Activated CD8-positive, alpha-beta T cell treated with anti-CD3 and anti-CD28 coated beads, Interleukin-2, amount 10 ng/mL, durations not matched to agents 7 days and 5 days (primary cell): ENCODE data around the gene MALSU1. TPM values are rescaled to one million over a fixed set of nuclear protein-coding genes. Genes with fewer than 3 reads are reported as not detected.
A peak's percentile ranks its signal among the peaks of the same experiment; 100 is the strongest.

ENCODE experiments used
- ATAC-seq: fragments of 150-1000 bp; cut with Tn5 transposase; one replicate; pipeline ENCODE4 v1.10.0; 2021; ENCODE audit warnings: moderate library complexity
- CTCF ChIA-PET: fragments of 350-600 bp; sonication (Branson Sonifier 250); formaldehyde crosslinking; loops from one replicate; lab custom pipeline; 2021; ENCODE audit warnings: antibody characterized with exemption; lab: Charles Lee
- POLR2A ChIA-PET: fragments of 350-600 bp; sonication (Branson Sonifier 250); formaldehyde crosslinking; loops from one replicate; lab custom pipeline; 2021; ENCODE audit warnings: antibody characterized with exemption; lab: Charles Lee
- DNase-seq: peaks from one replicate; pipeline ENCODE4 v3.0.0-alpha.2; 2020
- H3K27ac Mint-ChIP-seq: one replicate; pipeline ENCODE4 v1.8.0; 2021; ENCODE audit warnings: mild to moderate bottlenecking, mixed read lengths
- H3K27me3 Mint-ChIP-seq: one replicate; pipeline ENCODE4 v1.8.0; 2021; ENCODE audit warnings: low read depth, mixed read lengths
- H3K36me3 Mint-ChIP-seq: one replicate; pipeline ENCODE4 v1.8.0; 2021; ENCODE audit warnings: low read depth, mixed read lengths
- H3K4me1 Mint-ChIP-seq: one replicate; pipeline ENCODE4 v1.8.0; 2021; ENCODE audit warnings: low read depth, mixed read lengths
- H3K4me3 Mint-ChIP-seq: one replicate; pipeline ENCODE4 v1.8.0; 2021; ENCODE audit warnings: mild to moderate bottlenecking, mixed read lengths
- H3K9me3 Mint-ChIP-seq: one replicate; pipeline ENCODE4 v1.8.0; 2022; ENCODE audit warnings: mixed read lengths; ENCODE audit not compliant: insufficient read depth
- total RNA-seq, 2 experiments: library from RNA; stranded (reverse); gene quantifications; one replicate each; pipeline ENCODE4 v1.2.3, GENCODE V29; 2021

MALSU1 gene
- total RNA-seq, 2 experiments from 2014 or later = 53.3 to 55.0 TPM

DNA sequence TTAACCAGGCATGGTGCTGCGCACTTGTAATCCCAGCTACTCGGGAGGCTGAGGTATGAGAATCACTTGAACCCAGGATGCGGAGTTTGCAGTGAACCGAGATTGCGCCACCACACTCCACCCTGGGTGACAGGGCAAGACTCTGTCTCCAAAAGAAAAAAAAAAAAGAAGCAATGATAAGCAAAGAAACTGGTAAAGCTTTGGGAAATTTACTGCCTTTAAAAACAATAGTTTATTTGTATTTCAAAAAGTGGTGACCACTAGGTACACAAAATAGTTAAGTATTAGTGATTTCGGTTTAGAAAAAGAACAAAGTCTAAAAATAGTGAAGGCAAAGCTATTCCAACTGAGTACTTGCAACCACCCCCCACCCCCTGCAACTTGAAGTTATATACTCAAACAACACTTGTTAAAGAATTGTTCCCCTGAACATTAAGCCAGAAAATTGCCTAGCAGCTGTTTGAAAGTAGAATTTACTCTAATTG, 37.7 kb downstream of the MALSU1 start:
- H3K27ac Mint-ChIP-seq = no peak overlapping the region
- no peak for DNase-seq
- ATAC-seq = no peak
- H3K4me1 Mint-ChIP-seq = no peaks in the 10 kb centered on the region
- ChIA-PET POLR2A (no interaction called here), CTCF (interaction anchor here (0.9 to 1.5 kb wide), 2 partner anchors 56 to 59 kb away, joined by 3 read pairs; no protein-coding TSS in a partner anchor)
- H3K9me3 Mint-ChIP-seq = no peaks in the 10 kb centered on the region
- no peaks in the 10 kb centered on the region for H3K36me3 Mint-ChIP-seq
- H3K27me3 Mint-ChIP-seq = peaks cover 13% of the 10 kb centered on the region
- H3K4me3 Mint-ChIP-seq = no peak overlapping the region

DNA sequence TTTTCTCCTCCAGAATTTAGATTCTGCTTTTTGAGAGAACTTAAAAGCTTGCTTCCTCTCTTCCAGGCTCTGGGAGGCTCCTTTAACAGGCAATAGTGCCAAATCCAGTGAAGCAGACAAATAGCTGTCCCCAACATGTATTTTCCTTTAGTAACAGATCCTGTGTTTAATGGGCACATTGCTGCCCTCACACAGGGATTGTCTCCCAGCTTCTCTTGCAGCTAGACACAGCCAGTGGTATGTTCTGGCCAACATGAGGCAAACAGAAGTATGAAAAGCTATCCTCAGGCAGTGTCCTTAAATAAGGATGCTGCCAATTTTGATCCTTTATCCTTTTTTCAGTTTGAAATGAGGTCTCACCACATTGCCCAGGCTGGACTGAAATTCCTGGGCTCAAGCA, 38.2 kb downstream of the MALSU1 start:
- no peaks in the 10 kb centered on the region for H3K9me3 Mint-ChIP-seq
- H3K4me1 Mint-ChIP-seq = no peaks in the 10 kb centered on the region
- ATAC-seq (no peak), DNase-seq (no peak)
- H3K27ac Mint-ChIP-seq = no peak overlapping the region
- ChIA-PET CTCF (interaction anchor here (0.9 to 1.5 kb wide), 2 partner anchors 57 to 59 kb away, joined by 3 read pairs; no protein-coding TSS in a partner anchor), POLR2A (no interaction called here)
- no peak overlapping the region for H3K4me3 Mint-ChIP-seq
- no peaks in the 10 kb centered on the region for H3K36me3 Mint-ChIP-seq
- peaks cover 13% of the 10 kb centered on the region for H3K27me3 Mint-ChIP-seq

DNA sequence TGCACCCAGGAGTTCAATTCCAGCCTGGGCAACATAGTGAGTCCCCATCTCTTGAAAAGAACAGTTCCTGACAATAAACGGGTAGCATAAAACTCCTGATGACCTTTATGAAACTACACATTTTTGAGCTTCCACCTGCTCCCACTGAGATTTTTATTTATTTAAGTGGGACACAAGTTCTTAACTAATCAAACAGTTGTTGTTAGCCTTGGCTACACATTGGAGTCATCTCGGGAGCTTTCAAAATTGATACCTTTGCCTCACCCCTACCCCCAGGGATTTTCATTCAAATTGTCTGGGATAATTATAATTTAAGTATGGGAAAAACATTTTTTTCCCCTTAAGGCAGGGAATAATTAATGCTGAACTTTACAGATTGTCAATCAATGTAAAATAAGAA, 39.3 kb downstream of the MALSU1 start:
- H3K4me3 Mint-ChIP-seq = no peak overlapping the region
- DNase-seq = no peak
- ChIA-PET POLR2A (no interaction called here), CTCF (interaction anchor here (1.5 kb wide), 1 partner anchor 58 kb away, joined by 3 read pairs; no protein-coding TSS in a partner anchor)
- H3K4me1 Mint-ChIP-seq = no peaks in the 10 kb centered on the region
- H3K27me3 Mint-ChIP-seq = peaks cover 13% of the 10 kb centered on the region
- no peak overlapping the region for H3K27ac Mint-ChIP-seq
- no peaks in the 10 kb centered on the region for H3K36me3 Mint-ChIP-seq
- ATAC-seq = no peak
- no peaks in the 10 kb centered on the region for H3K9me3 Mint-ChIP-seq

DNA sequence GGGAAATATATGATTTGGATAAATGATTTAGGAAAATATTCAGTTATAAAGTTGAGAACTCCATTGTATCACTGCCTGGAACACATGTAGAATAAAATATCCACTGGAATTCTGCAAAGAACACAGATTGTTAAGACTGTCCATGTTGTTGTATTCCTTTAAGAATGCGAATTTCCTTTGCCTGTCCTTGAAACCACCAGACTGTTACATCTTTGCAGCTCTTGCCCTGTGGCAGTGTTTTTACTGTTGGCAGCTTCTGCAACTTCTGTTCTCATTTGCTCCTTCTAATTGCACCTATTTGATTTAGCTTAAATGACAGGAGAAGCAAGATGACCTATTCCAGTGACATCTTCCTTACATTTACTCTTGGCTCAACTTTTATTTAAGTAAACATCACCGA, 39.7 kb downstream of the MALSU1 start:
- Mint-ChIP-seq H3K4me3 (no peak overlapping the region), H3K36me3 (no peaks in the 10 kb centered on the region), H3K9me3 (no peaks in the 10 kb centered on the region), H3K4me1 (no peaks in the 10 kb centered on the region), H3K27ac (no peak overlapping the region), H3K27me3 (peaks cover 15% of the 10 kb centered on the region)
- DNase-seq (no peak), ATAC-seq (no peak)
- CTCF ChIA-PET = no interaction called here
- POLR2A ChIA-PET = no interaction called here

DNA sequence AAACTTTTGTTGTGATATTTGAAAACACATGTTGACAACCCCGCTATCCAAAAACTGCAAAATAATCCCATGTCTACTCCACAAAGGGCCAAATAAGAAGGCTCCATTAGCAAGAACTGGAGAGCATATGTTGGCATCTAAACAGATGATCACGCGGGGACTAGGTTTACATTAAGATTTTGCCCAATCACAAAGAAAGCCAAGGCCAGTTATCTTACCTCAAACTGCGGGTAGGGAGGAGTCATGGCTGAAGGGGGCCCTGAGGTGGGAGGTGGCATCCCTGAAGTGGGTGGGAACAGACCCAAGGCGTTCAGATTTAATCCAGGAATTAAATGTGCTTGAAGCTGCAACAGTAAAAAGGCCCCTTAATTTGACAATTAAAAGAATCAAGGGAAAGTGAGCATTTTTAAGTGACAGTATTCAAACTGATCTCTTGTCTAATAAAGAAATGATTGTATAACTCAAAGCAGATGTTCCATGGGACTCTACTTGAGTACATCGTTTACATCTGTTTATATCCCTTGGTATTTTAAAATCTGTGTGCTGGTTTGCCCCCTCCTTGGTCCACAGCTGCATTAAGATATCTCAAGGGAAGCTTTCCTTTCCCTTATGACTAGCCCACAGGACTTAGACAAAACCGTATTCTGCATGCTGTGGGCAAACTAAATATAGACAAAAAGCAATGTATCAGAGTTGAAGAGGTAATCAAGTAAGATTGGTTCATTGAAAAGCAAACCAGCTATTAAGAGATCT, 42.9 kb downstream of the MALSU1 start:
- CTCF ChIA-PET = no interaction called here
- Mint-ChIP-seq H3K27ac (no peak overlapping the region), H3K27me3 (peaks cover 9% of the 10 kb centered on the region), H3K36me3 (peaks cover 2% of the 10 kb centered on the region), H3K9me3 (no peaks in the 10 kb centered on the region), H3K4me1 (peaks cover 21% of the 10 kb centered on the region), H3K4me3 (no peak overlapping the region)
- POLR2A ChIA-PET = no interaction called here
- DNase-seq (no peak), ATAC-seq (no peak)

DNA sequence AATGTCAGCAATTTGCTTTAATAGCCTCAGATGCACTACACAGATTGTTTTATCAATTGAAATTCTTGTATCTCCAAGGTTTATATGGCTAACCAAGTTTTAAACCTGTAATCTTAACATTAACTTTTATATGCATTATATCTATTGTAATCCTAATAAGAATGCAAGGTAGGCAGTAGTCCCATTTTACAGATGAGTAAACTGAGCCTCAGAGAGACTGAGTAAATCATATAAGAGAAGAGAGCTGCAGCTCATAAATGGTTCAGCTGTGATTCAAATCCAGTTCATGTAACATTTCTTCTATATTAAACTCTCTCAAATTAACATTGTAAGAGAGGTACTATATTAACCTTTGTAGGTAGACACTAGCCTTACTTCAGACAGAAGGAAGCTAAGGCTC, 44.0 kb downstream of the MALSU1 start:
- ChIA-PET POLR2A (interaction anchor here (0.8 kb wide), 1 partner anchor 63 kb away, joined by 3 read pairs; no protein-coding TSS in a partner anchor), CTCF (interaction anchor here (0.8 to 9.5 kb wide), 5 partner anchors 15 to 204 kb away, joined by 3 to 56 read pairs (median 5); no protein-coding TSS in a partner anchor)
- Mint-ChIP-seq H3K9me3 (no peaks in the 10 kb centered on the region), H3K27ac (no peak overlapping the region), H3K27me3 (peaks cover 9% of the 10 kb centered on the region), H3K4me1 (peaks cover 29% of the 10 kb centered on the region), H3K36me3 (peaks cover 2% of the 10 kb centered on the region), H3K4me3 (no peak overlapping the region)
- ATAC-seq (no peak), DNase-seq (no peak)

DNA sequence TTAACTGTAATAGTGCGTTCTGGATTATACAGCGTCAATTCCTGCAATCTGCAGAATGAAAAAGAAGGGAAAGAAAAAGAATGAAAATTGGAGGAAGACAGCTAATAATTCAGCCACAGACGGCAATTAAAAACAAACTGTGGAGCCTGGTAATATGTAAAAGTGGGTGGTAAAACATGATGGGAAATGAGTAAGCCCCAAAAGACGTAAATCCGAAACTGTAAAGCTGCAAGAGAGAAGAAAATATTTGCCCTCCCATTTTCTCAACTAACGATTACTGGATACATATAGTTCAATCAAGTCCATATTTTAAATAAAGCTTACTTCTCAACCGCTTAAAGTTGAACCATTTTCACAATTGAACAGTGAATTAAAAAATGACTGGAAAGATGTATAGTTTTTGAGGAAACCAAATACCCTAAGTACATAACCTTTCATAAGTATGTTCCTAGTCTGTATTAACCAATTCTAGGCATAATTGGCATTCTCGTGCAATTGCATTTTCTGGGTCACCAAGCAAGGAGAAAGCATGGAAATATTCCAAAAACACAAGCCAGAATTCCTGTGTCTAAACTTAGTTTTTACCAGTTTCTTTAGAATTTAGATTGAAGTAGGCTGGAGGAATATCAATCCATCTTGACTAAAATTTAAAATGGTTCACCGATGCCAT, 44.8 kb downstream of the MALSU1 start:
- ChIA-PET POLR2A (no interaction called here), CTCF (interaction anchor here (0.8 to 9.5 kb wide), 6 partner anchors 14 to 258 kb away, joined by 3 to 56 read pairs (median 4); no protein-coding TSS in a partner anchor)
- H3K27me3 Mint-ChIP-seq = peaks cover 7% of the 10 kb centered on the region
- H3K27ac Mint-ChIP-seq = no peak overlapping the region
- DNase-seq (no peak), ATAC-seq (no peak)
- H3K4me1 Mint-ChIP-seq = peaks cover 29% of the 10 kb centered on the region
- H3K36me3 Mint-ChIP-seq = peaks cover 2% of the 10 kb centered on the region
- H3K4me3 Mint-ChIP-seq = no peak overlapping the region
- no peaks in the 10 kb centered on the region for H3K9me3 Mint-ChIP-seq

DNA sequence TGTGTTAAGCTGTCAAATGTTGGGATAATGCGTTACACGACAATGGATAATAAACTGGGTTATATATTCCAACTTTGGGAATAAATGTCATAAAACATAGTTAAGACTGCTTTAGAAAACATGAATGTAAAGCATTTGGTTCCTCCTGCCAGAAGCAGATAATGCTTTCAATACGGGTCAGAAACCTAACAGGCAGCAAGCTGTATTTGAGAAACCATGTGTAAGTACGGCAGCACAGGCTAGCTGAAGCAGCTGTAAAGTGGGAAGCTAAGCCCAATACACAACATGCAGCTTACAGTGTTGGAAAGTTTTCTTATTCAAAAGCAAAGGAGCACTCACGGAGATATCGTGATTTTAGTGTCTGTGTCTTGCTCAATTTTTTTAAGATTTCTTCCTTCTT, 46.5 kb downstream of the MALSU1 start:
- Mint-ChIP-seq H3K27ac (peak overlapping the region; percentile 87), H3K4me1 (peaks cover 29% of the 10 kb centered on the region), H3K9me3 (no peaks in the 10 kb centered on the region), H3K4me3 (peak overlapping the region; percentile 75), H3K27me3 (peaks cover 6% of the 10 kb centered on the region), H3K36me3 (peaks cover 2% of the 10 kb centered on the region)
- POLR2A ChIA-PET = interaction anchor here (3.0 kb wide), 1 partner anchor 46 kb away, joined by 16 read pairs; the partner anchor contains the start of gene MALSU1
- no peak for DNase-seq
- CTCF ChIA-PET = interaction anchor here (0.6 to 9.5 kb wide), 11 partner anchors 12 to 796 kb away, joined by 3 to 56 read pairs (median 3); no protein-coding TSS in a partner anchor
- ATAC-seq = no peak

DNA sequence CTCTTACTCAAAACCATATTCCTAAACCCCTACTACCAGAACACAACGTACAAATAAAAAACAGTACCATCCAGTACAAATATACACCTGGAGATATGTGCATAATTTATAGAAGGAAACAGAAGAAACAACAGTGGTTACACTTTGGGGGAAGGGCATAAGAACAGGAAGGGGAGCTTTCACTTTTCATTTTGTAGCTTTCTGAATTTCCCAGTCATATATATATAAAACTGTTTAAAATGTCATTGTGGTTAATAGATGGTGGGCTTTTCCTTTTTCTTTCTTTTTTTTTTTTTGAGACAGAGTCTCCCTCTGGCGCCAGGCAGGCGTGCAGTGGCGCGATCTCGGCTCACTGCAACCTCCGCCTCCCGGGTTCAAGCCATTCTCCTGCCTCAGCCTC, 47.2 kb downstream of the MALSU1 start:
- Mint-ChIP-seq H3K4me3 (peak overlapping the region; percentile 75), H3K27ac (peak overlapping the region; percentile 87), H3K36me3 (peaks cover 2% of the 10 kb centered on the region), H3K4me1 (peaks cover 29% of the 10 kb centered on the region), H3K9me3 (no peaks in the 10 kb centered on the region), H3K27me3 (peaks cover 7% of the 10 kb centered on the region)
- POLR2A ChIA-PET = interaction anchor here (1.1 to 3.0 kb wide), 2 partner anchors 47 to 178 kb away, joined by 3 to 16 read pairs; partner anchors contain the start of gene MALSU1
- ATAC-seq (peak; percentile 87), DNase-seq (no peak)
- CTCF ChIA-PET = interaction anchor here (0.6 to 9.5 kb wide), 11 partner anchors 12 to 795 kb away, joined by 3 to 56 read pairs (median 3); no protein-coding TSS in a partner anchor

DNA sequence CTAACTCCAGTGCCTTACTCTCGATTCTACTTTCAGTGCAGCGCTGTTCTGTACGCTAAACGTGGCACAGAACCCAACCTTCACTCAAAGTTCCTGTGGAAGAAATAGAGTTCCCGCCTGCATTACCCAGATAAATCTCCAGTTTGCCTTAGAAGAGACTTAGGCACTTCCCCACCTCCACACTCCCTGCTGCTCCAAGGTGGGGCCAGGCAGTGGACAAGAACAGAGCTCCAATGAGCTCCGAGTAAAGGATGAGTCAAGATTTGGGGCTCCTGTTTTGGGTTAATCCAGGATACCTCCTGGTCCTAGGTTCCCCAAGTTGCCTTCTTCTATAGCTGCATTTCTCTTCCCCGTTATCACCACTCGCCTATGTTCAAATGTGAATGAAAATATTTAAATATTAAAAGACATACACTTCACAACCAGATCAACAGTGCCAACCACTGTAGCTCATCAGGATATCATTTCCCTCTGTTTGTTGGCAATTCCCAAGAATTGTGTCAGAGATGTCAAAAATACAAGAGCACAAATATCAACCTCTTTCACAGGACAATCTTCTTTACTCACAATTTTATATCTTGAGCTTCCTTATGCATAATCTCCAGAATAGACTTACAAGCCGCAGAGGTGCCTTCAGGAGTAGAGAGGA, 48.0 kb downstream of the MALSU1 start:
- CTCF ChIA-PET = interaction anchor here (0.8 to 9.5 kb wide), 8 partner anchors 11 to 193 kb away, joined by 3 to 56 read pairs (median 4); no protein-coding TSS in a partner anchor
- DNase-seq = no peak
- peaks cover 29% of the 10 kb centered on the region for H3K4me1 Mint-ChIP-seq
- H3K4me3 Mint-ChIP-seq = peak overlapping the region; percentile 48
- ATAC-seq = no peak
- POLR2A ChIA-PET = interaction anchor here (0.6 to 3.0 kb wide), 3 partner anchors 48 to 1683 kb away, joined by 3 to 16 read pairs (median 4); partner anchors contain the start of gene MALSU1
- H3K36me3 Mint-ChIP-seq = peaks cover 2% of the 10 kb centered on the region
- H3K27ac Mint-ChIP-seq = peak overlapping the region; percentile 71
- peaks cover 9% of the 10 kb centered on the region for H3K27me3 Mint-ChIP-seq
- no peaks in the 10 kb centered on the region for H3K9me3 Mint-ChIP-seq

DNA sequence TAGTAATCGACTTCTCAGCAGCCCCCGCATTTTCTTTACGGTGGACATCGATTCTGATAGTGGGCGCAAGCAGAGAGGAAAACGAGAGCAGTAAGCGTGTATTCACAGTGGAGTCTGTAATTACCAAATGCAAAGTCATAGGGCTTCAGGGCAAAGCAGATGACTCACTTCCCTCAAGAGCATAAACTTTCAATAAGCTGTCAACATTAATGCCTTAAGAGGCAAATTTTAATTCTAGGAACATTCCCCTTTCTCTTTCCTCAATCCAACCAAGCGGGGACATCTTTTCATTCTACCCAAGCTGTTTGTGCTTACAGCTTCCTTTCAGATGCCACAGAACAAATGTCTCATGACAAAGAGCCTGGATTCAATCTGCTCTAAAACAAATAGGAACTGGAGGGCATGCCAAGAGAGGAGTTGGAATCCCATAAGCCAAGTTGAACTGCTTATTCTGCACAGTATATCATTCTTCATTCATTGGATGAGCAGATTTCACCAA, 48.6 kb downstream of the MALSU1 start:
- DNase-seq (no peak), ATAC-seq (no peak)
- CTCF ChIA-PET = interaction anchor here (0.8 to 9.5 kb wide), 7 partner anchors 10 to 193 kb away, joined by 3 to 56 read pairs (median 5); no protein-coding TSS in a partner anchor
- Mint-ChIP-seq H3K27me3 (peaks cover 10% of the 10 kb centered on the region), H3K36me3 (peaks cover 2% of the 10 kb centered on the region), H3K4me3 (no peak overlapping the region), H3K27ac (no peak overlapping the region), H3K4me1 (peaks cover 29% of the 10 kb centered on the region), H3K9me3 (no peaks in the 10 kb centered on the region)
- POLR2A ChIA-PET = interaction anchor here (3.0 kb wide), 1 partner anchor 48 kb away, joined by 16 read pairs; the partner anchor contains the start of gene MALSU1
